Tibial nerve (tissue), 4 donors: Measurements from ENCODE around the gene BTRC.

Experiments
- CTCF ChIP-seq, 5 experiments: fragments of 200-600 bp in 3 of 5; fragments of 450-650 bp in 2 of 5; sonication (generic) in 3 of 5; IDR thresholded peaks; one replicate each; pipeline ENCODE4 v1.5.1; 2016 to 2019; ENCODE audit warnings: antibody characterized with exemption in 5 of 5, mild to moderate bottlenecking in 3 of 5, moderate library complexity in 2 of 5
- EP300 ChIP-seq, 2 donors: sonication (generic); formaldehyde crosslinking; IDR thresholded peaks; one replicate each; pipeline ENCODE4 v1.6.1; 2017; ENCODE audit warnings: antibody characterized with exemption in 2 of 2, mild to moderate bottlenecking in 1 of 2
- POLR2A ChIP-seq, 2 donors: fragments of 450-650 bp; IDR thresholded peaks; one replicate each; pipeline ENCODE4 v1.6.1; 2017; ENCODE audit warnings: antibody characterized with exemption in 2 of 2, mild to moderate bottlenecking in 2 of 2, moderate library complexity in 2 of 2

GRCh38 chr10:101397140-101397539 is 43.2 kb downstream of the BTRC start:
- TF ChIP-seq CTCF (IDR thresholded peaks at IDR 0.05) (no peak), EP300 (IDR thresholded peaks at IDR 0.05) (no peak), POLR2A (IDR thresholded peaks at IDR 0.05) (no peak)
